Neural cell (in vitro differentiated cells): ENCODE measurements around the gene ADH4. TPM values are rescaled to one million over a fixed set of nuclear protein-coding genes. Genes with fewer than 3 reads are reported as not detected.

Experiments
- H2AFZ ChIP-seq: fragments of 200-600, 300-800 bp; sonication (generic), shearing (Covaris generic); 2 replicates; pipeline ENCODE4 v1.6.0; 2014; ENCODE audit warnings: low read depth, mild to moderate bottlenecking, antibody characterized with exemption, low read length, moderate library complexity
- H3F3A ChIP-seq: fragments of 200-600 bp; shearing (Covaris generic); 2 replicates; pipeline ENCODE4 v1.6.1; 2016; ENCODE audit warnings: mild to moderate bottlenecking, moderate library complexity, mixed read lengths, antibody characterized with exemption, low read length; ENCODE audit not compliant: insufficient read depth, poor library complexity, severe bottlenecking
- H3K27ac ChIP-seq: fragments of 200-600, 300-800 bp; sonication (generic), shearing (Covaris generic); 2 replicates; pipeline ENCODE4 v1.5.1; 2014; ENCODE audit warnings: mild to moderate bottlenecking, low read length, moderate library complexity
- H3K27me3 ChIP-seq: fragments of 300-800, 200-600 bp; sonication (generic), shearing (Covaris generic); 2 replicates; pipeline ENCODE4 v1.6.0; 2014; ENCODE audit warnings: mild to moderate bottlenecking, low read depth, low read length, moderate library complexity; ENCODE audit not compliant: insufficient read depth
- H3K36me3 ChIP-seq: fragments of 300-800, 200-600 bp; sonication (generic), shearing (Covaris generic); 2 replicates; pipeline ENCODE4 v1.5.1; 2014; ENCODE audit warnings: mild to moderate bottlenecking, antibody characterized with exemption, low read length, moderate library complexity; ENCODE audit not compliant: insufficient read depth
- H3K4me2 ChIP-seq: fragments of 300-800, 200-600 bp; sonication (generic), shearing (Covaris generic); 2 replicates; pipeline ENCODE4 v1.6.0; 2014; ENCODE audit warnings: mild to moderate bottlenecking, low read length
- H3K4me3 ChIP-seq: fragments of 300-800, 200-600 bp; sonication (generic), shearing (Covaris generic); 2 replicates; pipeline ENCODE4 v1.5.1; 2014; ENCODE audit warnings: mild to moderate bottlenecking, low read length, moderate library complexity
- H3K79me2 ChIP-seq: fragments of 200-600 bp; shearing (Covaris generic); replicated peaks from 2 replicates; pipeline ENCODE4 v1.6.0; 2014; ENCODE audit warnings: mild to moderate bottlenecking, low read length, moderate library complexity; ENCODE audit not compliant: insufficient read depth
- H3K9ac ChIP-seq: fragments of 300-800, 200-600 bp; sonication (generic), shearing (Covaris generic); 2 replicates; pipeline ENCODE4 v1.6.1; 2016; ENCODE audit warnings: mild to moderate bottlenecking, low read length, mixed read lengths
- H3K9me2 ChIP-seq: fragments of 200-600 bp; shearing (Covaris generic); 2 replicates; pipeline ENCODE4 v1.6.1; 2016; ENCODE audit warnings: mild to moderate bottlenecking, low read length, mixed read lengths; ENCODE audit not compliant: insufficient read depth
- H3K9me3 ChIP-seq: fragments of 200-600, 300-800 bp; sonication (generic), shearing (Covaris generic); 2 replicates; pipeline ENCODE4 v1.6.1; 2016; ENCODE audit warnings: mild to moderate bottlenecking, mixed run types, low read length, moderate library complexity, mixed read lengths
- H4K20me1 ChIP-seq: fragments of 200-600 bp; shearing (Covaris generic); 2 replicates; pipeline ENCODE4 v1.6.1; 2016; ENCODE audit warnings: mild to moderate bottlenecking, mixed run types; ENCODE audit not compliant: insufficient read depth
- CTCF ChIP-seq: fragments of 450-650 bp; IDR thresholded peaks from 2 replicates; pipeline ENCODE4 v1.5.1; 2014; ENCODE audit warnings: antibody characterized with exemption, mild to moderate bottlenecking, moderate library complexity; ENCODE audit not compliant: poor library complexity, severe bottlenecking
- EP300 ChIP-seq: fragments of 450-650 bp; conservative IDR thresholded peaks from 2 replicates; pipeline ENCODE4 v1.6.1; 2014; ENCODE audit warnings: antibody characterized with exemption, mild to moderate bottlenecking, moderate library complexity; ENCODE audit not compliant: poor library complexity, severe bottlenecking
- EZH2 ChIP-seq: fragments of 200-600, 300-800 bp; shearing (Covaris generic), sonication (generic); IDR thresholded peaks from 2 replicates; pipeline ENCODE4 v1.6.1; 2014; ENCODE audit warnings: antibody characterized with exemption, low read length, borderline replicate concordance, mild to moderate bottlenecking; ENCODE audit not compliant: insufficient read depth, poor library complexity, severe bottlenecking
- MXI1 ChIP-seq: fragments of 450-650 bp; conservative IDR thresholded peaks from 2 replicates; pipeline ENCODE4 v1.6.1; 2014; ENCODE audit warnings: antibody characterized with exemption, mild to moderate bottlenecking; ENCODE audit not compliant: poor library complexity, severe bottlenecking
- POLR2AphosphoS5 ChIP-seq: IDR thresholded peaks from 2 replicates; pipeline ENCODE4 v1.6.1; 2012
- RAD21 ChIP-seq: fragments of 450-650 bp; conservative IDR thresholded peaks from 2 replicates; pipeline ENCODE4 v1.6.1; 2014; ENCODE audit warnings: antibody characterized with exemption, mild to moderate bottlenecking, moderate library complexity
- REST ChIP-seq: IDR thresholded peaks from 2 replicates; pipeline ENCODE4 v1.6.1; 2012; ENCODE audit warnings: borderline replicate concordance
- SMC3 ChIP-seq: fragments of 450-650 bp; conservative IDR thresholded peaks from 2 replicates; pipeline ENCODE4 v1.6.1; 2014; ENCODE audit warnings: antibody characterized with exemption, mild to moderate bottlenecking, moderate library complexity; ENCODE audit not compliant: poor library complexity
- TAF1 ChIP-seq: IDR thresholded peaks from 2 replicates; pipeline ENCODE4 v1.6.1; 2012; ENCODE audit warnings: low read depth
- polyA plus RNA-seq: library from polyadenylated mRNA; depleted of rRNA; stranded (reverse); fragments of >200 nt; gene quantifications from 2 replicates; pipeline ENCODE4 v1.2.3, GENCODE V29; 2014

ADH4 gene
- polyA plus RNA-seq, 1 donor from 2014 or later, result not detected

- Histone ChIP-seq H3K9ac (no peak overlapping the region), H3K36me3 (no peaks in the 10 kb centered on the region), H4K20me1 (no peaks in the 10 kb centered on the region), H3F3A (no peaks in the 10 kb centered on the region), H3K4me3 (no peak overlapping the region), H3K9me2 (no peaks in the 10 kb centered on the region), H3K9me3 (no peaks in the 10 kb centered on the region), H3K4me2 (no peak overlapping the region), H2AFZ (no peak overlapping the region), H3K79me2 (peaks cover 36% of the 10 kb centered on the region), H3K27me3 (no peaks in the 10 kb centered on the region), H3K27ac (no peak overlapping the region)
- TF ChIP-seq MXI1, result no peak
- TF ChIP-seq CTCF, result no peak
- no peak for TF ChIP-seq SMC3
Observed at GRCh38 chr4:99090481-99091215, 53.4 kb downstream of the ADH4 start.

GRCh38 chr4:99088481-99089365, 55.4 kb downstream of the ADH4 start, which contains the start of gene ADH5:
Gene ADH5 (minus strand): TSS chr4:99088788. CDS start chr4:99088700, 88 bp downstream.
- H2AFZ ChIP-seq, result peak within 1 kb of the TSS; percentile 93
- H3K4me3 ChIP-seq, result peak within 1 kb of the TSS; percentile 89
- TF ChIP-seq POLR2AphosphoS5, result peak; percentile 96
- peak; percentile 16 for TF ChIP-seq CTCF
- peak; percentile 92 for TF ChIP-seq TAF1
- TF ChIP-seq REST, result peak; percentile 87
- peak; percentile 70 for TF ChIP-seq MXI1
- no peak for TF ChIP-seq EP300
- TF ChIP-seq EZH2, result no peak
- TF ChIP-seq RAD21, result peak; percentile 27
- TF ChIP-seq SMC3, result peak; percentile 18

More at GRCh38 chr4:99088481-99089365, 55.4 kb downstream of the ADH4 start, which contains the start of gene ADH5:
- Histone ChIP-seq H3K36me3 (no peaks in the 10 kb centered on the region), H3K79me2 (peaks cover 36% of the 10 kb centered on the region), H3K9me2 (no peaks in the 10 kb centered on the region), H3K4me2 (peak within 1 kb of the TSS; percentile 99), H3K27ac (peak within 1 kb of the TSS; percentile 87), H4K20me1 (no peaks in the 10 kb centered on the region), H3K9ac (peak within 1 kb of the TSS; percentile 89), H3K27me3 (no peaks in the 10 kb centered on the region), H3K9me3 (no peaks in the 10 kb centered on the region), H3F3A (no peaks in the 10 kb centered on the region)
